Peyer's patch (tissue), 4 donors: Measurements from ENCODE around the gene ACADL. TPM values are rescaled to one million over a fixed set of nuclear protein-coding genes. Genes with fewer than 3 reads are reported as not detected.
"Not testable (repeated sequence)": the region's sequence is repeated elsewhere in the genome, so short reads cannot be mapped to it uniquely, and the experiment has no call there.

Experiments
- DNase-seq, 3 donors: peaks; one replicate each; pipeline ENCODE4 v3.0.0-alpha.2; 2017 to 2019
- H3K27ac ChIP-seq, 4 donors: fragments of 200-600 bp; sonication (generic); one replicate each; pipeline ENCODE4 v1.5.1; 2016 to 2019
- H3K27me3 ChIP-seq, 2 donors: fragments of 200-600 bp; sonication (generic); one replicate each; pipeline ENCODE4 v1.5.1; 2019
- H3K36me3 ChIP-seq, 3 donors: fragments of 200-600 bp; sonication (generic); one replicate each; pipeline ENCODE4 v1.5.1; 2016 to 2019
- H3K4me1 ChIP-seq, 4 donors: fragments of 200-600 bp; sonication (generic); one replicate each; pipeline ENCODE4 v1.5.1; 2016 to 2019
- H3K4me3 ChIP-seq, 4 donors: fragments of 200-600 bp; sonication (generic); 1 replicate in 3 of 4; 2 replicates in 1 of 4; pipeline ENCODE4 v1.5.1; 2016 to 2019; ENCODE audit warnings: mild to moderate bottlenecking in 1 of 4
- H3K9me3 ChIP-seq, 4 donors: fragments of 200-600 bp; sonication (generic); one replicate each; pipeline ENCODE4 v1.5.1; 2016 to 2019; ENCODE audit warnings: mild to moderate bottlenecking in 1 of 4
- CTCF ChIP-seq, 6 experiments: fragments of 450-650 bp in 4 of 6; fragments of 200-600 bp in 2 of 6; sonication (generic) in 1 of 6; IDR thresholded peaks; one replicate each; pipeline ENCODE4 v1.5.1; 2017 to 2019; ENCODE audit warnings: antibody characterized with exemption in 6 of 6, mild to moderate bottlenecking in 3 of 6, moderate library complexity in 1 of 6
- POLR2A ChIP-seq, 2 donors: fragments of 450-650 bp; IDR thresholded peaks; one replicate each; pipeline ENCODE4 v1.5.1; 2017; ENCODE audit warnings: antibody characterized with exemption in 2 of 2, mild to moderate bottlenecking in 2 of 2, moderate library complexity in 2 of 2
- total RNA-seq, 4 donors: library from RNA; depleted of rRNA; stranded (reverse); fragments of >200 nt; gene quantifications; one replicate each; pipeline ENCODE4 v1.1.0, GENCODE V29; 2016

The ACADL gene
- total RNA-seq, 4 donors from 2014 or later, result 0.54 to 2.5 TPM; not detected in 2

- no peak overlapping the region for H3K27ac ChIP-seq
- H3K9me3 ChIP-seq, result no peaks in the 10 kb centered on the region
- H3K36me3 ChIP-seq, result no peaks in the 10 kb centered on the region
- TF ChIP-seq CTCF (IDR thresholded peaks at IDR 0.05) (peak; percentile 30 to 88 (median 76)), POLR2A (IDR thresholded peaks at IDR 0.05) (no peak)
- H3K4me1 ChIP-seq, result no peaks in the 10 kb centered on the region
- no peak for DNase-seq
- no peaks in the 10 kb centered on the region for H3K27me3 ChIP-seq
- H3K4me3 ChIP-seq, result peak overlapping the region in 1 of 4 donors; percentile 30
Observed at GRCh38 chr2:210195101-210195852, 30.0 kb downstream of the ACADL start.

DNA sequence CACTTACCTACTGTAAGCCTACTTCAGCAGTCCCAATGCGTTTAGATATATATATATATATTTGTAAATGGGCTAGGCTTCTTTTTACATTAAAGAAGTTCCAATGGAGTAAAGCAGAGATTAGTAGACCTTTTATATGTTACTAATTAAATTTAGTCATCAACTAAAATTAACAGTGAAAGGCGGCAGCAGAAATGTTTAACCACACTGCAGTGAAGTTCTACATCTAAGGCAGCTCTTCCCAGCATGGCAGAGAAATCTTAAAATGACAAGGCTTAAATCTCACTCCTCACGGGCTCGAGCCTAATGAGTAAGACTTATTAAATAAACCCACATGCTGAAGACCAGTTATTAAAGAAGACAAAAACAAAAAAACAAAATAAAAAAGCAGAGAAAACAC is 34.9 kb downstream of the ACADL start:
- TF ChIP-seq POLR2A (IDR thresholded peaks at IDR 0.05), result no peak
- no peak for TF ChIP-seq CTCF (IDR thresholded peaks at IDR 0.05)
- no peak overlapping the region for H3K27ac ChIP-seq
- H3K4me3 ChIP-seq, result no peak overlapping the region
- no peaks in the 10 kb centered on the region for H3K4me1 ChIP-seq
- H3K9me3 ChIP-seq, result no peaks in the 10 kb centered on the region
- H3K27me3 ChIP-seq, result no peaks in the 10 kb centered on the region
- no peaks in the 10 kb centered on the region for H3K36me3 ChIP-seq
- no peak for DNase-seq

- Histone ChIP-seq H3K36me3 (no peaks in the 10 kb centered on the region), H3K4me3 (no peak overlapping the region), H3K27me3 (no peaks in the 10 kb centered on the region), H3K4me1 (no peaks in the 10 kb centered on the region), H3K27ac (no peak overlapping the region), H3K9me3 (peaks cover 0 to 5% (median 0%) of the 10 kb centered on the region in 4 donors)
- no peak for DNase-seq
- TF ChIP-seq POLR2A (IDR thresholded peaks at IDR 0.05), result no peak
- no peak for TF ChIP-seq CTCF (IDR thresholded peaks at IDR 0.05)
Observed at GRCh38 chr2:210189452-210190138, 35.7 kb downstream of the ACADL start.

DNA sequence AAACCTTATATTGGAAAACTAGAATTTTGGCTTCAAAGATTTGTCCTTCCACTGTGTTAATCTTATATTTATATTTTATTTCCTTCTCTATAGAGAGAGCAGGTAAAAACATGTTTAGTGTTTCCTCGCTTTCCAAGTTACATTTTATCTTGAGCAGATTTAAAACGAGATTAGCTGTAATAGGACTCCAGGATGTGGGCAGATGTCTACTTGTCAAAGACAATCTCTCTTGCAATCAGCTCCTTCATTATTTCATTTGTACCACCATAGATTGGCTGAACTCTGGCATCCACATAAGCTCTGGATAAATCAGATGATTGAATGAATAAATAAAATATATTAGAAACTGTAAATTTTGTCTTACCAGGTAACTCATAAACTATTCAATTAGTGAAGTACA is 36.5 kb downstream of the ACADL start:
- Histone ChIP-seq H3K36me3 (no peaks in the 10 kb centered on the region), H3K4me1 (no peaks in the 10 kb centered on the region), H3K27ac (no peak overlapping the region), H3K9me3 (peaks cover 0 to 6% (median 3%) of the 10 kb centered on the region in 4 donors), H3K4me3 (no peak overlapping the region), H3K27me3 (no peaks in the 10 kb centered on the region)
- DNase-seq, result no peak
- TF ChIP-seq POLR2A (IDR thresholded peaks at IDR 0.05) (no peak), CTCF (IDR thresholded peaks at IDR 0.05) (no peak)

DNA sequence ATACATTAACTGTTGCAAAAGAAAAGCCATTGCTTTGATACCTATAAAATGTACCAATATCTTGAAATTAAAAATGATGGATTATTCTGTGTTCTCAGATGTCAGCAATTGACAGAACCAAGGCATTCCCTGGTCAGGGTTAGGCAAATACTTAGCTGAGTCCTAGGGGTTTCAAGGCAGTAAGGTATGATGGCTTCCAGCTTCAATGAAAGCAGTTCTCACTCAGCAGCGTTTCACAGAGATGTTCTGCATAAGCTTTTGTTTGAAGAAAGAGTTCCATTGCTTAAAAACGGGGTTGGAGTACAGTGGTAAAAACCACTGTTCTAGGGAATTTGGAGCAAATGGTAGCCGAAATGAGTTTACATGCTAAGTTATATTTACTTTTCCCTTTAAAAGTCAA is 37.1 kb downstream of the ACADL start:
- TF ChIP-seq CTCF (IDR thresholded peaks at IDR 0.05), result no peak
- no peak for TF ChIP-seq POLR2A (IDR thresholded peaks at IDR 0.05)
- Histone ChIP-seq H3K4me1 (no peaks in the 10 kb centered on the region), H3K36me3 (no peaks in the 10 kb centered on the region), H3K27me3 (no peaks in the 10 kb centered on the region), H3K27ac (no peak overlapping the region), H3K9me3 (peaks cover 0 to 7% (median 3%) of the 10 kb centered on the region in 4 donors), H3K4me3 (no peak overlapping the region)
- DNase-seq, result no peak

DNA sequence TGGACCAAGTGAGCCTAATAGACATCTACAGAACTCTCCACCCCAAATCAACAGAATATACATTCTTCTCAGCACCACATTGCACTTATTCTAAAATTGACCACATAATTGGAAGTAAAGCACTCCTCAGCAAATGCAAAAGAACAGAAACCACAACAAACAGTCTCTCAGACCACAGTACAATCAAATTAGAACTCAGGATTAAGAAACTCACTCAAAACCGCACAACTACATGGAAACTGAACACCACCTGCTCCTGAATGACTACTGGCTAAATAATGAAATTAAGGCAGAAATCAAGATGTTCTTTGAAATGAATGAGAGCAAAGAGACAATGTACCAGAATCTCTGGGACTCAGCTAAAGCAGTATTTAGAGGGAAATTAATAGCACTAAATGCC is 41.3 kb downstream of the ACADL start:
- not testable (repeated sequence) for H3K9me3 ChIP-seq, H3K27ac ChIP-seq, DNase-seq, H3K4me3 ChIP-seq, H3K27me3 ChIP-seq, H3K36me3 ChIP-seq, H3K4me1 ChIP-seq

DNA sequence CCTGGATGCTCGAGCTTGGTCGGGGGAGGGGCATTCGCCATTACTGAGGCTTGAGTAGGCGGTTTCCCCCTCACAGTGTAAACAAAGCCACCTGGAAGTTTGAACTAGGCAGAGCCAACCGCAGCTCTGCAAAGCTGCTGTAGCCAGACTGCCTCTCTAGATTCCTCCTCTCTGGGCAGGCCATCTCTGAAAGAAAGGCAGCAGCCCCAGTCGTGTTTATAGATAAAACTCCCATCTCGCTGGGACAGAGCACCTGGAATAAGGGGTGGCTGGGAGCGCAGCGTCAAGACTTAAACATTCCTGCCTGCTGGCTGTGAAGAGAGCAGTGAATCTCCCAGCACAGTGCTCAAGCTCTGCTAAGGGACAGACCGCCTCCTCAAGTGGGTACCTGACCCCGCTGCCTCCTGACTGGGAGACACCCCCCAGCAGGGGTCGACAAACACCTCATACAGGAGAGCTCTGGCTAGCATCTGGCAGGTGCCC is 43.6 kb downstream of the ACADL start:
- not testable (repeated sequence) for H3K4me3 ChIP-seq, H3K36me3 ChIP-seq, H3K27ac ChIP-seq, H3K9me3 ChIP-seq, H3K4me1 ChIP-seq, H3K27me3 ChIP-seq
- DNase-seq, result peak in 1 of 3 donors; percentile 20

DNA sequence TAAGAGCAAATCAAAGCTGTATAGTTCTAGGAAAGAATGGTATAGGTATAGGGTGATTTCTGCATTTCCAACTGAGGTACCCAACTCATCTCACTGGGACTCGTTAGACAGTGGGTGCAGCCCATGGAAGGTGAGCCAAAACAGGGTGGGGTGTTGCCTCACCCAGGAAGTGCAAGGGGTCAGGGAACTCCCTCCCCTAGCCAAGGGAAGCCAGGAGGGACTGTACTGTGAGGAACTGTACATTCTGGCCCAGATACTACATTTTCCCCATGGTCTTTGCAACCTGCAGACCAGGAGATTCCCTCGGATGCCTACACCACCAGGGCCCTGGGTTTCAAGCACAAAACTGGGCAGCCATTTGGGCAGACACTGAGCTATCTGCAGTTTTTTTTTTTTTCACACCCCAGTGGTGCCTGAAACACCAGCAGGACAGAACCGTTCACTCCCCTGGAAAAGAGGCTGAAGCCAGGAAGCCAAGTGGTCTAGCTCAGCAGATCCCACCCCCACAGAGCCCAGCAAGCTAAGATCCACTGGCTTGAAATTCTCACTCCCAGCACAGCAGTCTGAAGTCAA is 44.1 kb downstream of the ACADL start:
- H3K4me3 ChIP-seq, H3K9me3 ChIP-seq, DNase-seq, H3K27me3 ChIP-seq, H3K4me1 ChIP-seq, H3K36me3 ChIP-seq, H3K27ac ChIP-seq: not testable (repeated sequence)
